Measurements from ENCODE around the gene BARHL1.

- TF ChIP-seq CTCF (IDR thresholded peaks at IDR 0.05) (no peak), EP300 (IDR thresholded peaks at IDR 0.05) (no peak), POLR2A (IDR thresholded peaks at IDR 0.05; ENCODE audit: low read length) (no peak), CHD2 (IDR thresholded peaks at IDR 0.05; ENCODE audit: low read length, partially characterized antibody) (no peak), FOXS1 (CRISPR knock-in tag; IDR thresholded peaks at IDR 0.05) (no peak), RAD21 (conservative IDR thresholded peaks at IDR 0.05 in 1 of 2, IDR thresholded peaks at IDR 0.05 in 1 of 2) (no peak)
These were observed 10.4 kb upstream of the BARHL1 start for GRCh38 chr9:132571806-132572600.
